ENCODE data around the gene ERN1. TPM values are rescaled to one million over a fixed set of nuclear protein-coding genes. Genes with fewer than 3 reads are reported as not detected.
A peak's percentile ranks its signal among the peaks of the same experiment; 100 is the strongest.

ERN1 gene
- total and polyA plus RNA-seq, 2 of the 13 experiments (the other 11 are each of a cell fraction or from before 2014, with no cell fraction given), result 6.0 to 12.7 TPM

DNA sequence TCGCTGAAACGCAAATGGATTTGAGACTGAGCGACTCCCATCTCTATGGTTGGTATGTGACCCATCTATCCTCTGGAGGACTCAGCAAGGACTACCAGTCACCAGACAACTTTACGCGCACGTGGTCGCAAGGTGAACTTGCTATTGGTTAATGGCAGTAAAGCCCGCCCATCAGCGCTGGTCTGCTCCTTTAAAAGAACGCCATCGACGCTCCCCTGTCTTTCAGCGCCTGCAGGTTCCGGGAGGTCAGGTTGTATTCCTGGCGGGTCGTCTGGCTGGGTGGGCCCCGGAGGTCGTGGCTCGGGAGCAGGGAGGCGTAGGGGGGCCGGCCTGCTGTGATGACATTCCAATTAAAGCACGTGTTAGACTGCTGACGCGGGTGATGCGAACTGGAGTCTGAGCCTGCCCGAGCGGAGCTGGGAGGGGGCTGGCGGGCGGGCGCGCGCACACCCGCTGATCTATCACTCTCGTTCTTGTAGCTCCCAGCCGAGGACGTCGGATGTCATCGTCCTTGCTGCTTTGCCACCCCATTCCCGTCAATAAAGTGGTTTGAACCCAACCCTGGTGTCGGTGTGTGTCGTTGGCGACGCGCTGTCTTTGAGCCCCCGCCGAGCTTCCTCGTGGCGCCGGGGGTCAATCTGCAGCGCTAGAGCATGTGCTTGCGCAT is 15.9 kb upstream of the ERN1 start (continued):
- TF ChIP-seq, protein P1, sequence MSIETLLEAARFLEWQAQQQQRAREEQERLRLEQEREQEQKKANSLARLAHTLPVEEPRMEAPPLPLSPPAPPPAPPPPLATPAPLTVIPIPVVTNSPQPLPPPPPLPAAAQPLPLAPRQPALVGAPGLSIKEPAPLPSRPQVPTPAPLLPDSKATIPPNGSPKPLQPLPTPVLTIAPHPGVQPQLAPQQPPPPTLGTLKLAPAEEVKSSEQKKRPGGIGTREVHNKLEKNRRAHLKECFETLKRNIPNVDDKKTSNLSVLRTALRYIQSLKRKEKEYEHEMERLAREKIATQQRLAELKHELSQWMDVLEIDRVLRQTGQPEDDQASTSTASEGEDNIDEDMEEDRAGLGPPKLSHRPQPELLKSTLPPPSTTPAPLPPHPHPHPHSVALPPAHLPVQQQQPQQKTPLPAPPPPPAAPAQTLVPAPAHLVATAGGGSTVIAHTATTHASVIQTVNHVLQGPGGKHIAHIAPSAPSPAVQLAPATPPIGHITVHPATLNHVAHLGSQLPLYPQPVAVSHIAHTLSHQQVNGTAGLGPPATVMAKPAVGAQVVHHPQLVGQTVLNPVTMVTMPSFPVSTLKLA (IDR thresholded peaks at IDR 0.05), result peak; percentile 80
- TF ChIP-seq ZNF703 (CRISPR knock-in tag; IDR thresholded peaks at IDR 0.05; ENCODE audit: borderline replicate concordance) (peak; percentile 7; the same call in 1 of the 2 replicates), EP300 (IDR thresholded peaks at IDR 0.05; ENCODE audit: low read depth in 2 of 2, low read length in 2 of 2) (peak in 1 of 2 experiments; percentile 25; a peak in 1 of 4 replicates), EP300 (CRISPR knock-in tag; IDR thresholded peaks at IDR 0.05; ENCODE audit: borderline replicate concordance) (peak; percentile 71), SRSF9 (IDR thresholded peaks at IDR 0.05; ENCODE audit: borderline replicate concordance, insufficient read depth, low read depth, low read length, poor library complexity, severe bottlenecking) (no peak), ELF3 (CRISPR knock-in tag; IDR thresholded peaks at IDR 0.05) (peak; percentile 86), ZNF546 (CRISPR knock-in tag; conservative IDR thresholded peaks at IDR 0.05) (peak; percentile 72; the same call in 1 of the 2 replicates), KDM5B (CRISPR knock-in tag; IDR thresholded peaks at IDR 0.05; ENCODE audit: borderline replicate concordance) (peak; percentile 95; the same call in 1 of the 2 replicates), ZNF747 (CRISPR knock-in tag; IDR thresholded peaks at IDR 0.05; ENCODE audit: borderline replicate concordance) (peak; percentile 88), NR1H2 (CRISPR knock-in tag; IDR thresholded peaks at IDR 0.05; ENCODE audit: borderline replicate concordance, low read depth) (peak; percentile 62; the same call in 1 of the 2 replicates), SMAD1 (CRISPR knock-in tag; IDR thresholded peaks at IDR 0.05; ENCODE audit: borderline replicate concordance, low read depth) (peak; percentile 70; the same call in 1 of the 2 replicates), PRMT3 (CRISPR knock-in tag; IDR thresholded peaks at IDR 0.05; ENCODE audit: borderline replicate concordance, low read depth) (no peak)
- TF ChIP-seq, protein P2, sequence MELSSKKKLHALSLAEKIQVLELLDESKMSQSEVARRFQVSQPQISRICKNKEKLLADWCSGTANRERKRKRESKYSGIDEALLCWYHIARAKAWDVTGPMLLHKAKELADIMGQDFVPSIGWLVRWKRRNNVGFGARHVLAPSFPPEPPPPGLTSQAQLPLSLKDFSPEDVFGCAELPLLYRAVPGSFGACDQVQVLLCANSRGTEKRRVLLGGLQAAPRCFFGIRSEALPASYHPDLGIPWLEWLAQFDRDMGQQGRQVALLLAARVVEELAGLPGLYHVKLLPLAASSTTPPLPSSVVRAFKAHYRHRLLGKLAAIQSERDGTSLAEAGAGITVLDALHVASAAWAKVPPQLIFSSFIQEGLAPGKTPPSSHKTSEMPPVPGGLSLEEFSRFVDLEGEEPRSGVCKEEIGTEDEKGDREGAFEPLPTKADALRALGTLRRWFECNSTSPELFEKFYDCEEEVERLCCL (CRISPR knock-in tag; IDR thresholded peaks at IDR 0.05; ENCODE audit: borderline replicate concordance), result no peak; the same call in 1 of the 2 replicates
- TF ChIP-seq, protein P3, sequence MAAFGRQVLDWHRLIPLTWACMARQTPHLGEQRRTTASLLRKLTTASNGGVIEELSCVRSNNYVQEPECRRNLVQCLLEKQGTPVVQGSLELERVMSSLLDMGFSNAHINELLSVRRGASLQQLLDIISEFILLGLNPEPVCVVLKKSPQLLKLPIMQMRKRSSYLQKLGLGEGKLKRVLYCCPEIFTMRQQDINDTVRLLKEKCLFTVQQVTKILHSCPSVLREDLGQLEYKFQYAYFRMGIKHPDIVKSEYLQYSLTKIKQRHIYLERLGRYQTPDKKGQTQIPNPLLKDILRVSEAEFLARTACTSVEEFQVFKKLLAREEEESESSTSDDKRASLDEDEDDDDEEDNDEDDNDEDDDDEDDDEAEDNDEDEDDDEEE (CRISPR knock-in tag; IDR thresholded peaks at IDR 0.05), result peak; percentile 89
- TF ChIP-seq, protein P4, sequence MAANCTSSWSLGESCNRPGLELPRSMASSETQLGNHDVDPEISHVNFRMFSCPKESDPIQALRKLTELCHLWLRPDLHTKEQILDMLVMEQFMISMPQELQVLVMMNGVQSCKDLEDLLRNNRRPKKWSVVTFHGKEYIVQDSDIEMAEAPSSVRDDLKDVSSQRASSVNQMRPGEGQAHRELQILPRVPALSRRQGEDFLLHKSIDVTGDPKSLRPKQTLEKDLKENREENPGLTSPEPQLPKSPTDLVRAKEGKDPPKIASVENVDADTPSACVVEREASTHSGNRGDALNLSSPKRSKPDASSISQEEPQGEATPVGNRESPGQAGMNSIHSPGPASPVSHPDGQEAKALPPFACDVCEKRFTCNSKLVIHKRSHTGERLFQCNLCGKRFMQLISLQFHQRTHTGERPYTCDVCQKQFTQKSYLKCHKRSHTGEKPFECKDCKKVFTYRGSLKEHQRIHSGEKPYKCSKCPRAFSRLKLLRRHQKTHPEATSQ (CRISPR knock-in tag; IDR thresholded peaks at IDR 0.05; ENCODE audit: borderline replicate concordance), result peak; percentile 42; the same call in 1 of the 2 replicates
- TF ChIP-seq, protein P5, sequence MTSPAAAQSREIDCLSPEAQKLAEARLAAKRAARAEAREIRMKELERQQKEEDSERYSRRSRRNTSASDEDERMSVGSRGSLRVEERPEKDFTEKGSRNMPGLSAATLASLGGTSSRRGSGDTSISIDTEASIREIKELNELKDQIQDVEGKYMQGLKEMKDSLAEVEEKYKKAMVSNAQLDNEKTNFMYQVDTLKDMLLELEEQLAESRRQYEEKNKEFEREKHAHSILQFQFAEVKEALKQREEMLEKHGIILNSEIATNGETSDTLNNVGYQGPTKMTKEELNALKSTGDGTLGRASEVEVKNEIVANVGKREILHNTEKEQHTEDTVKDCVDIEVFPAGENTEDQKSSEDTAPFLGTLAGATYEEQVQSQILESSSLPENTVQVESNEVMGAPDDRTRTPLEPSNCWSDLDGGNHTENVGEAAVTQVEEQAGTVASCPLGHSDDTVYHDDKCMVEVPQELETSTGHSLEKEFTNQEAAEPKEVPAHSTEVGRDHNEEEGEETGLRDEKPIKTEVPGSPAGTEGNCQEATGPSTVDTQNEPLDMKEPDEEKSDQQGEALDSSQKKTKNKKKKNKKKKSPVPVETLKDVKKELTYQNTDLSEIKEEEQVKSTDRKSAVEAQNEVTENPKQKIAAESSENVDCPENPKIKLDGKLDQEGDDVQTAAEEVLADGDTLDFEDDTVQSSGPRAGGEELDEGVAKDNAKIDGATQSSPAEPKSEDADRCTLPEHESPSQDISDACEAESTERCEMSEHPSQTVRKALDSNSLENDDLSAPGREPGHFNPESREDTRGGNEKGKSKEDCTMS (CRISPR knock-in tag; conservative IDR thresholded peaks at IDR 0.05), result no peak
- TF ChIP-seq, protein P6, sequence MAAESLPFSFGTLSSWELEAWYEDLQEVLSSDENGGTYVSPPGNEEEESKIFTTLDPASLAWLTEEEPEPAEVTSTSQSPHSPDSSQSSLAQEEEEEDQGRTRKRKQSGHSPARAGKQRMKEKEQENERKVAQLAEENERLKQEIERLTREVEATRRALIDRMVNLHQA (CRISPR knock-in tag; IDR thresholded peaks at IDR 0.05), result no peak

All from HepG2 (cell line).